DND-41 (cell line): ENCODE data around the gene FAP.

ENCODE experiments used
- EZH2 ChIP-seq: IDR thresholded peaks from 3 replicates; pipeline ENCODE4 v1.6.1; 2012; ENCODE audit warnings: borderline replicate concordance, low read depth, mild to moderate bottlenecking, moderate library complexity, low read length, inconsistent platforms; ENCODE audit not compliant: severe bottlenecking
- TF ChIP-seq, protein P1 (sequence below): IDR thresholded peaks from 2 replicates; pipeline ENCODE4 v1.5.1; 2012; ENCODE audit warnings: borderline replicate concordance, low read length, moderate library complexity, mild to moderate bottlenecking; ENCODE audit not compliant: poor library complexity, severe bottlenecking; ENCODE audit errors: extremely low read depth

DNA sequence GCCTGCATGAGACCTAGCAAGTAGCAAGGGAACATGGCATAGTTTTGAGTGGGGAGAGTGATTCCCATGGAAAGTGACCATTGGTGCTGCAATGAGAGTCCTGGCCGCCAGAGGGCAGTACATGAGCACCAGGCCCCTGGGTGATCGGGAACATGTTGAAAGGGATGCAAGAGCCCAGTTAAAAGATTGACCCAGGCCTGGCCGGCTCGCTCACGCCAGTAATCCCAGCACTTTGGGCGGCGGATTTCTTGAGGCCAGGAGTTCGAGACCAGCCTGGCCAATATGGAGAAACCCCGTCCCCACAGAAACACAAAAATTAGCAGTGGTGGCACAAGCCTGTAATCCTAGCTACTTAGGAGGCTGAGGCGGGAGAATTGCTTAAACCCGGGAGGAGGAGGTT, 22.2 kb downstream of the FAP start:
- TF ChIP-seq, protein P1, sequence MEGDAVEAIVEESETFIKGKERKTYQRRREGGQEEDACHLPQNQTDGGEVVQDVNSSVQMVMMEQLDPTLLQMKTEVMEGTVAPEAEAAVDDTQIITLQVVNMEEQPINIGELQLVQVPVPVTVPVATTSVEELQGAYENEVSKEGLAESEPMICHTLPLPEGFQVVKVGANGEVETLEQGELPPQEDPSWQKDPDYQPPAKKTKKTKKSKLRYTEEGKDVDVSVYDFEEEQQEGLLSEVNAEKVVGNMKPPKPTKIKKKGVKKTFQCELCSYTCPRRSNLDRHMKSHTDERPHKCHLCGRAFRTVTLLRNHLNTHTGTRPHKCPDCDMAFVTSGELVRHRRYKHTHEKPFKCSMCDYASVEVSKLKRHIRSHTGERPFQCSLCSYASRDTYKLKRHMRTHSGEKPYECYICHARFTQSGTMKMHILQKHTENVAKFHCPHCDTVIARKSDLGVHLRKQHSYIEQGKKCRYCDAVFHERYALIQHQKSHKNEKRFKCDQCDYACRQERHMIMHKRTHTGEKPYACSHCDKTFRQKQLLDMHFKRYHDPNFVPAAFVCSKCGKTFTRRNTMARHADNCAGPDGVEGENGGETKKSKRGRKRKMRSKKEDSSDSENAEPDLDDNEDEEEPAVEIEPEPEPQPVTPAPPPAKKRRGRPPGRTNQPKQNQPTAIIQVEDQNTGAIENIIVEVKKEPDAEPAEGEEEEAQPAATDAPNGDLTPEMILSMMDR: peak; percentile 89
- no peak for TF ChIP-seq EZH2
